OCI-LY7 (cell line): ENCODE measurements around the gene TBC1D7. TPM values are rescaled to one million over a fixed set of nuclear protein-coding genes. Genes with fewer than 3 reads are reported as not detected.

Experiments used
- BruUV-seq: library from RNA; stranded (reverse); fragments of 400-500 nt; replicated peaks from 2 replicates; lab custom pipeline; 2021; lab: Mats Ljungman, UMichigan
- CTCF ChIA-PET: fragments of 300-600 bp; sonication (Branson Sonifier 250); formaldehyde crosslinking; loops from one replicate; lab custom pipeline; 2022; ENCODE audit warnings: antibody characterized with exemption; ENCODE audit not compliant: unreplicated experiment; lab: Charles Lee
- POLR2A ChIA-PET: fragments of 300-600 bp; sonication (Branson Sonifier 250); formaldehyde crosslinking; loops from one replicate; lab custom pipeline; 2022; ENCODE audit warnings: antibody characterized with exemption; lab: Charles Lee
- DNase-seq: peaks from one replicate; pipeline ENCODE4 v3.0.0-alpha.2; 2015; ENCODE audit warnings: low spot score
- H2AFZ ChIP-seq: fragments of 200-600 bp; sonication (generic), shearing (Covaris generic); 2 replicates; pipeline ENCODE4 v1.6.1; 2014; ENCODE audit warnings: mild to moderate bottlenecking, antibody characterized with exemption, low read length, moderate library complexity
- H3K27ac ChIP-seq: fragments of 200-600 bp; sonication (generic); 2 replicates; pipeline ENCODE4 v1.5.1; 2014; ENCODE audit warnings: mixed run types, low read depth, mild to moderate bottlenecking, moderate library complexity, low read length, inconsistent platforms; ENCODE audit not compliant: poor library complexity, severe bottlenecking
- H3K36me3 ChIP-seq: fragments of 200-600 bp; sonication (generic); 2 replicates; pipeline ENCODE4 v1.6.1; 2014; ENCODE audit warnings: mild to moderate bottlenecking, antibody characterized with exemption, low read length, moderate library complexity, mixed read lengths; ENCODE audit not compliant: insufficient read depth
- H3K4me1 ChIP-seq: fragments of 200-600 bp; sonication (generic); 2 replicates; pipeline ENCODE4 v1.5.1; 2014; ENCODE audit warnings: mild to moderate bottlenecking, low read length; ENCODE audit not compliant: insufficient read depth, poor library complexity, severe bottlenecking
- H3K4me2 ChIP-seq: fragments of 200-600 bp; sonication (generic); 2 replicates; pipeline ENCODE4 v1.6.1; 2014; ENCODE audit warnings: mild to moderate bottlenecking, low read length
- H3K4me3 ChIP-seq: fragments of 200-600 bp; sonication (generic); 2 replicates; pipeline ENCODE4 v1.5.1; 2014; ENCODE audit warnings: mild to moderate bottlenecking, low read depth, low read length; ENCODE audit not compliant: poor library complexity, severe bottlenecking
- H3K79me2 ChIP-seq: fragments of 200-600 bp; sonication (generic); 2 replicates; pipeline ENCODE4 v1.6.1; 2016; ENCODE audit warnings: low read depth, mild to moderate bottlenecking, low read length, moderate library complexity, mixed read lengths; ENCODE audit not compliant: insufficient read depth
- H3K9me2 ChIP-seq: fragments of 200-600 bp; sonication (generic); 2 replicates; pipeline ENCODE4 v1.6.1; 2016; ENCODE audit warnings: mild to moderate bottlenecking, low read length, mixed read lengths; ENCODE audit not compliant: insufficient read depth
- H3K9me3 ChIP-seq: fragments of 200-600 bp; sonication (generic); 2 replicates; pipeline ENCODE4 v1.6.1; 2014; ENCODE audit warnings: mild to moderate bottlenecking, mixed run types, low read length, mixed read lengths
- H4K20me1 ChIP-seq: fragments of 200-600 bp; sonication (generic); 2 replicates; pipeline ENCODE4 v1.6.1; 2014; ENCODE audit warnings: mild to moderate bottlenecking, antibody characterized with exemption, low read length, moderate library complexity, mixed read lengths; ENCODE audit not compliant: insufficient read depth
- EZH2phosphoT487 ChIP-seq: fragments of 200-600 bp; sonication (generic); IDR thresholded peaks from 2 replicates; pipeline ENCODE4 v1.6.1; 2018; ENCODE audit warnings: low read depth, borderline replicate concordance, mild to moderate bottlenecking, mixed run types, antibody characterized with exemption, low read length, moderate library complexity, mixed read lengths
- intact Hi-C: fragments of 100-400 bp; cut with micrococcal nuclease; formaldehyde crosslinking; loops from one replicate; pipeline ENCODE4 v1.10.0; 2022; ENCODE audit not compliant: unreplicated experiment
- total RNA-seq, 2 experiments: library from RNA; depleted of rRNA in 1 of 2; stranded (reverse); fragments of >200 nt in 1 of 2; shearing (Covaris generic) in 1 of 2; gene quantifications; 2 replicates each; pipeline ENCODE4 v1.2.3, GENCODE V29; 2014 to 2022
- TF ChIP-seq, protein P1 (sequence below): fragments of 200-600 bp; sonication (generic); conservative IDR thresholded peaks from 2 replicates; pipeline ENCODE4 v1.5.1; 2014; ENCODE audit warnings: mild to moderate bottlenecking, antibody characterized with exemption, low read length, moderate library complexity, mixed read lengths

TBC1D7 gene
- total RNA-seq, 2 experiments from 2014 or later = 46.2 to 69.2 TPM

DNA sequence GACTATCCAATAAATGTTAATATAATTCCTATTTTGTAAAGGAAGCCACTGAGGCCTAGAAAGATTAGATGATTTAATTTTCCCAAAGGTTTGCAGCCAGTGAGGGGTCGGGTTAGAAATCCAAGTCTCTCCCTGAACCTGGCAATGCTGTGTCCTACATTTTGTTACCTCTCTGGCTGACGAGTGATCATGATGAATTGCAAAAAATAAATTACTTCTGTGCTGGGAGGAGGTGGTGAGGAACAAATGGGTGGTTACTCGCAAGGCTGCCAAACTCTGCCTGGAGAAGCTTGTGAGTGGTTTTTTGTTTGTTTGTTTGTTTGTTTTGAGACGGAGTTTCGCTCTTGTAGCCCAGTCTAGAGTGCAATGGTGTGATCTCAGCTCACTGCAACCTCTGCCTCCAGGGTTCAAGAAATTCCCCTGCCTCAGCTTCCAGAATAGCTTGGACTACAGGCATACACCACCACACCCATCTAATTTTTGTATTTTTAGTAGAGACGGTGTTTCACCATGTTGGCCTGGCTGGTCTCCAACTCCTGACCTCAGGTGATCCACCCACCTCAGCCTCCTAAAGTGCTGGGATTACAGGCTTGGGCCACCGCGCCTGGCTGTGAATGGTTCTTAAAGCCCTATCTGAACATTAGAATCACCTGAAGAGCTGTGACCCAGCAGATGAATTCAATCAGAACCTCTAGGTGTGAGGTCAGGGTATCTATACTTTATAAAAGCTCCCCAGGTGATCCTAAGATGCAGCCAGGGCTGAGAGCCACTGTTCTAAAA is 20.2 kb upstream of the TBC1D7 start:
- no peak overlapping the region for H3K27ac ChIP-seq
- no peaks in the 10 kb centered on the region for H3K9me2 ChIP-seq
- no peak for DNase-seq
- TF ChIP-seq, protein P1, sequence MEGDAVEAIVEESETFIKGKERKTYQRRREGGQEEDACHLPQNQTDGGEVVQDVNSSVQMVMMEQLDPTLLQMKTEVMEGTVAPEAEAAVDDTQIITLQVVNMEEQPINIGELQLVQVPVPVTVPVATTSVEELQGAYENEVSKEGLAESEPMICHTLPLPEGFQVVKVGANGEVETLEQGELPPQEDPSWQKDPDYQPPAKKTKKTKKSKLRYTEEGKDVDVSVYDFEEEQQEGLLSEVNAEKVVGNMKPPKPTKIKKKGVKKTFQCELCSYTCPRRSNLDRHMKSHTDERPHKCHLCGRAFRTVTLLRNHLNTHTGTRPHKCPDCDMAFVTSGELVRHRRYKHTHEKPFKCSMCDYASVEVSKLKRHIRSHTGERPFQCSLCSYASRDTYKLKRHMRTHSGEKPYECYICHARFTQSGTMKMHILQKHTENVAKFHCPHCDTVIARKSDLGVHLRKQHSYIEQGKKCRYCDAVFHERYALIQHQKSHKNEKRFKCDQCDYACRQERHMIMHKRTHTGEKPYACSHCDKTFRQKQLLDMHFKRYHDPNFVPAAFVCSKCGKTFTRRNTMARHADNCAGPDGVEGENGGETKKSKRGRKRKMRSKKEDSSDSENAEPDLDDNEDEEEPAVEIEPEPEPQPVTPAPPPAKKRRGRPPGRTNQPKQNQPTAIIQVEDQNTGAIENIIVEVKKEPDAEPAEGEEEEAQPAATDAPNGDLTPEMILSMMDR = no peak
- intact Hi-C loops = no loop called here
- H2AFZ ChIP-seq = no peak overlapping the region
- ChIA-PET CTCF (no interaction called here), POLR2A (interaction anchor here (0.7 to 1.8 kb wide), 3 partner anchors 9 to 79 kb away, joined by 4 read pairs; no protein-coding TSS in a partner anchor)
- H3K4me1 ChIP-seq = peaks cover under 1% of the 10 kb centered on the region
- no peaks in the 10 kb centered on the region for H3K9me3 ChIP-seq
- no peak overlapping the region for H3K4me2 ChIP-seq
- no TSS peak for BruUV-seq
- no peak overlapping the region for H3K4me3 ChIP-seq
- H3K36me3 ChIP-seq = no peaks in the 10 kb centered on the region
- H4K20me1 ChIP-seq = no peaks in the 10 kb centered on the region
- no peaks in the 10 kb centered on the region for H3K79me2 ChIP-seq

DNA sequence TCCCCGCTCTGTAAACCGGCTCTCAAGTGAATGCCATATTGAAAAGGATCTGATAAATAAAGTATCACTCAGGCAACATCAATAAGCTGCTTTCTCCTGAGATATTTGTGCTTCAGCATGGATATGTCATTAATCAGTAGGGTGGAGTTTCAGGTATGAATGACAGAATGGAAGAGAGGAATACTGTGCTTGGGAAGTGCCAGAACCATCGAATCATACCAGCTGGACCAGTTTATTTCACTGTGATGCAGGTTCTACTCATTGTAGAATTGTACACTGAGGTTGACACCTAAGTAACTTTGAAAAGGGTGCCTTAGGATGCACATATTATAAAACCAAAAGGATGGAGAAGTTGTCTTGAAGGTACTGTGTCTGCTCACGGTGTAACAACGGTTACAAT is 17.9 kb upstream of the TBC1D7 start:
- BruUV-seq = no TSS peak
- POLR2A ChIA-PET = interaction anchor here (0.8 kb wide), 1 partner anchor 9 kb away, joined by 3 read pairs; no protein-coding TSS in a partner anchor

More for the DNA sequence above, 17.9 kb upstream of the TBC1D7 start:
- no peak overlapping the region for H3K4me2 ChIP-seq
- no peaks in the 10 kb centered on the region; the same call in 1 of the 2 replicates for H3K36me3 ChIP-seq
- DNase-seq = no peak
- H3K27ac ChIP-seq = no peak overlapping the region
- no peaks in the 10 kb centered on the region for H3K9me3 ChIP-seq
- CTCF ChIA-PET = interaction anchor here (0.8 kb wide), 1 partner anchor 14 kb away, joined by 3 read pairs; no protein-coding TSS in a partner anchor
- no peaks in the 10 kb centered on the region for H3K79me2 ChIP-seq
- H4K20me1 ChIP-seq = no peaks in the 10 kb centered on the region
- intact Hi-C loops = no loop called here
- H3K4me1 ChIP-seq = no peaks in the 10 kb centered on the region
- no peaks in the 10 kb centered on the region for H3K9me2 ChIP-seq
- TF ChIP-seq, protein P1 = no peak
- TF ChIP-seq EZH2phosphoT487 = no peak
- no peak overlapping the region for H3K4me3 ChIP-seq
- H2AFZ ChIP-seq = no peak overlapping the region
